Measurements from ENCODE around the gene NOTO.
"Not testable (repeated sequence)": the region's sequence is repeated elsewhere in the genome, so short reads cannot be mapped to it uniquely, and the experiment has no call there.

NOTO gene

DNA sequence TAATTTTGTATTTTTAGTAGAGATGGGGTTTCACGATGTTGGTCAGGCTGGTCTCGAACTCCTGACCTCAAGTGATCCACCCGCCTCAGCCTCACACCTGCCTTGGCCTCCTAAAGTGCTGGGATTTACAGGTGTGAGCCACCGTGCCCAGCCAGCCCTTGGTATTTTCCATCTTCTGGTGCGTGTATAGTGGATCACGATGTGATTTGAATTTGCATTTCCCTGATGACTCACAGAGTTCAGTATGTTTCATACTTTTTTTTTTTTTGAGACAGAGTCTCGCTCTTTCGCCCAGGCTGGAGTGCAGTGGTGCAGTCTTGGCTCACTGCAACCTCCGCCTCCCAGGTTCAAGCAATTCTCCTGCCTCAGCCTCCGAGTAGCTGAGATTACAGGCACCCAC, 2.1 kb upstream of the NOTO start:
- DNase-seq: not testable (repeated sequence)

- DNase-seq: no peak
Observed at GRCh38 chr2:73203055-73203681, 794 bp downstream of the NOTO start.

GRCh38 chr2:73205611-73206010, 3.2 kb downstream of the NOTO start:
- DNase-seq: peak; percentile 76

DNA sequence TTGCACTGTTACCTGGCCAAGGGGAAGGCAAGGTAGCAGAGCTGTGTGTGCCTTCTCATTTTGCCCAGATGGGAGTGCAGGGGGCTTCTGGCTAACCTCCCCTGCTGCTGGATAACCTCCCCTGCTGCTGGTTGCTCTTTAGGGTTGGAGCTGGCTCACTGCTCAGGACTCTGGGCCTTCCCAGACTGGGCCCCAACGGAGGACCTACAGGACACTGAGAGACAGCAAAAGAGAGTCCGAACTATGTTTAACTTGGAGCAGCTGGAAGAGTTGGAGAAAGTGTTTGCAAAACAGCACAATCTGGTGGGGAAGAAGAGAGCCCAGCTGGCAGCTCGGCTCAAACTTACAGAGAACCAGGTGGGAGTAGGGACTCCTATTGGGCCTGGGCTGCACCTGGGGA, 5.9 kb downstream of the NOTO start:
- no peak for DNase-seq

DNA sequence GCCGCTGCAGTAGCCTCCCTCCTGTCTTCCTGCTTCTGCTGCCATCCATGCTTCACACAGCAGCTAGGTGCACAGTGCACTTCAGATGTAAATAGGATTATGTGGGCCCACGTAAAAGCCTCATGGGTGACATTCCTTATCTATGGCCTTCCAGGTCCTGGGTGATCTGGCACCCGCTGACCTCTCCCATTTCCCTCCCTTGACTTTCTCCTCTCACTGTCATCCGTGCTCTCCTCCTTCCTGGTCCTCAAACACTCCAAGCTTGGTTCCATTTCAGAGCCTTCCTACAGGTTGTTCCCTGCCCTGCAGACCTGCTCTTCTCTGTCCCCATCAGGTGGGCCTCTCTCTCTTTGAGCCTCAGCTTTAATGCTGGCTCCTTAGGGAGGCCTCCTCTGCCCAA, 7.6 kb downstream of the NOTO start:
- DNase-seq: no peak

GRCh38 chr2:73210696-73211095, 8.3 kb downstream of the NOTO start:
- no peak for DNase-seq

DNA sequence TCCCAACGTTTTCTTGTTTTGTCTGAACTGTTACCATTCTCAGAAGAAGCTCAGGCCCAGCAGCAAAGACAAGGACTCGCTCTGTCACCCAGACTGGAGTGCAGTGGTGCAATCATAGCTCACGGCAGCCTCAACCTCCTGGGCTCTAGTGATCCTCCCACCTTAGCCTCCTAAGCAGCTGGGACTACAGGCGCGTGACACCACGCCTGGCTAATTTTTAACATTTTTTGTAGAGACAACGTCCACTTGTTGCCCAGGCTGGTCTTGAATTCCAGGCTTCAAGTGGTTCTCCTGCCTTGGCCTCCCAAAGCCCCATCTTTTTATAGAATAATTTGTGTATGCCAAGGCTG, 9.7 kb downstream of the NOTO start:
- DNase-seq: no peak

- peak; percentile 80 for DNase-seq
Observed at GRCh38 chr2:73212448-73213176, 10.2 kb downstream of the NOTO start.

DNA sequence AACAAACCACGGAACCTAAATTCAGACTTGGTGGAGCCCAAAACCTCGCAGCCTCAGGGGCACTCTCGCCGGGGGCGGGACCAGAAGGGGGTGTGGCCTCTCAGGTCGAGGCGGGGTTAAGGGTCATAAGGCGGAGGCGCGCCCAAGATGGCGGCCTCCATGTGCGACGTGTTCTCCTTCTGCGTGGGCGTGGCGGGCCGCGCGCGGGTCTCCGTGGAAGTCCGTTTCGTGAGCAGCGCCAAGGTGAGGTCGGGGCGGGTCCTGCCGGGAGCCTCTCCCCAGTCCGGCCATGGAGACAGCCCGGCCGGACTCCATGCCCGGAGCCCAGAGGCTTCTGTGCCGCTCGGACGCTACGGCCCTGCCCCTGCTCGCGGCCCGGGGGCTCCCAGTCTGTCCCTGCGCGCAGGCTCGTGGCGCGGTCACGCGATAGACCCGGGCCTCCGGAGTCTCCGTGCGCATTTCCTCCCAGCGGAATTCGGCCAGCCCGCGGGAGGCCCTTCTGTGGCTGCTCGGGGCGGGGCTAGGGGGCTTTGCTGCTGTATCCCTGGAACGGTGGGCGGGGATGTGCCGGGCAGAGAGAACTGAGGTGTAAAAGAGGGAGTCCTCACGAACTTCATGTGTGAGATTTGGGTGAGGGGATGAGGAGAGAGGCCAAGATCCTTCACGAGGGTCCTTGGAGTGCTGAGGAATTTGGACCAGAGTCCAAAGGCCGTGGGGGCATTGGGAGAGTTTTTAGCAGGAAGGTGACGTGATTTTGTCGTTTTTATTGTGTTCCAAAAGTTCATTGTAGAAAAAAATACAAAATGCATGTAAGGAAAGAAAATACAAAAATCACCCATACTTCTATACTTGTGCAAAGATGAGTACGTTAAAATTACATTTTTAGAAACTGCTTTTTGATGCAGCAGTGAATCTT, 12.0 kb downstream of the NOTO start, which contains the start of gene SMYD5:
SMYD5 (plus strand) TSS at position 126 of the 916 bp plus-strand sequence; CDS start at position 148, 22 bp downstream.
- peak; percentile 81 for DNase-seq

DNA sequence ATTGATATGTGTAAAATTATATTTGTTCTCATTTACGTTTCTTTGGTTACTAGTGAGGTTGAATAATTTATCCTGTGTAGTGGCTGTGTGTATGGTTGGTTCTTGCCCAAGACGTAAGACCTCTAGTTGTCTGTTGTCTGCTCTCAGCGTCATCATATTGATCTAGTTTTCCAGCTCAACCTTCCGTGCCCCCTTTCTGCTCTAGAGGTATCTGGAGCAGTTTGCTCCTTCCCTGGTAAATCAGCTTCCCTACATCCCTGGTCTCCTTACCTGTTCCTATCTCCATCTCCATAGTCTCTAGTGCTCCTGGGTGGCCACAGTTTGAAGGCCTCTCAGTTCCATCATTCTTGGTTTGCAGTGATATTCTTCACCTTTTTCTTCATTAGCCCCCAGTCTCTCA, 12.9 kb downstream of the NOTO start:
- DNase-seq: no peak

DNA sequence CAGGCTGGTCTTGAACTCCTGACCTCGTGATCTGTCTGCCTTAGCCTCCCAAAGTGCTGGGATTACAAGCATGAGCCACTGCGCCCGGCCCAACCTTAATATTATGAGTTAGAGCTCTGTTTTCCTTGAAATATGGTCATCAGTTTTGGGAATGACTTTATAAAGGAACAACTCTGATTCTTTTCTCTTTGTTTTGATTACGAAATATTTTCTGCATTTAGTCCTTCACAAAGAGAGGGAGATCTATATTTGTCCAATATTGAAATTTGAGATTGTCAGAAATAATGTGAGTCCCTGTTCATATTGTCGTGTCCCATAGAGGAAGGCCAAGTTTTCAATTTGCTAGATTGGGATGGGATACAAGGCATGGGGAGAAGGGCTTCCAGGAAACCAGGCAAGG, 14.8 kb downstream of the NOTO start:
- no peak for DNase-seq

DNA sequence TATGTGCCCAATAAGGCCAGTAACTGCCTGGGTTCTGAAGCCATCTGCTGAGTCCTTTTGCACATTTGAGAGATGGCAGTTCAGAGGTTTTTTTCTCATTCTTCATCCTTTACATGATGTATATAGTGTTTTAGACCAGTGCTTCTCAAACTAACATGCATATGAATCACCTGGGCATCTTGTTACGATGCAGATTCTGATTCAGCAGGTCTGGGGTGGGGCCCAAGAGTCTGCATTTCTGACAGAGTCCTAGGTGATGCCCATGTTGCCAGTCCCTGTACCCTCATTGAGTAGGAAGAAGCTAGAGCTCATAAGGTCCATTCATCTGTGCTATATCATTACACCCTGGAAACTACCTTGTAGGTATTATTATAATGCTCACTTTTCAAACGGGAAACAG, 15.5 kb downstream of the NOTO start:
- DNase-seq: no peak

DNA sequence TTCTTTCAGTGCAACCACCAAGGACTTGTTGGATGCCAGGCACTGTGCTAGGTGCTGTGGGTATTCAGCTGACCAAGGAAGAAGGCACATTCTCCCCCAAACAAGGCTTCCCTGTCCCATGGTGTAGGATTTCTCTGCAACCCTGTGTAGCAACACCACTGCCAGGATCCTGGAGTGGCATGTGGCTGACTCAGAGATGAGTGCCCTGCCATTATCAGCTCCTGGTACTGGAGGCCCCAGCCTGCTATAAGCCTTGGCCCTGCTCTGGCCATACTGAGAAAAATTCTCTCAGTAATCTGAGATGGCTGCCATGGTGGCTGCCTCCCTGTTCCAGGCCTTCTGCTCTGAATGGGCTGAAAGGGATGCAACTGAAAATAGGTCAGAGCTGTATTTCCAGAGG, 15.9 kb downstream of the NOTO start:
- no peak for DNase-seq

DNA sequence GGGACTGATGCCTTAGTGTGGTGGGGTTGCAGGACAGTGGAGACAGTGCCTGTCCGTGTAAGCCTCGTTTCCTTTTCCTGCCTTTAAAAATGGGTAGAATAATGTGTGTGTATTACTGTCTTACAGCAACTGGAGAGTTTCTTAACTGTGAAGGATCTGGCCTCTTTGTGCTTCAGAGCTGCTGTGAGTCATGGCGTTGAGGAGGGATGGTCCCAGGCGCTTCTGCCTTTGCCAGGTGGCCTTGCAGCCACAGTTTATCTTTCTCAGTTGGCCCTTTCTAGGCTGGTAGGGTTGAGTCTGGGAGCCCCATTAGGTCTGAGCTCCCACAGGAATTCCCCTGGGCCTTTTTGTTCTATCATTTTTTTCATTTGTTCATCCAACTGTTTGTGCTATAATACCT, 21.4 kb downstream of the NOTO start:
- no peak for DNase-seq

GRCh38 chr2:73225513-73226360, 23.4 kb downstream of the NOTO start:
- no peak for DNase-seq

- no peak for DNase-seq
Observed at GRCh38 chr2:73227086-73227485, 24.7 kb downstream of the NOTO start.

GRCh38 chr2:73228631-73229030, 26.3 kb downstream of the NOTO start:
- DNase-seq: no peak

DNA sequence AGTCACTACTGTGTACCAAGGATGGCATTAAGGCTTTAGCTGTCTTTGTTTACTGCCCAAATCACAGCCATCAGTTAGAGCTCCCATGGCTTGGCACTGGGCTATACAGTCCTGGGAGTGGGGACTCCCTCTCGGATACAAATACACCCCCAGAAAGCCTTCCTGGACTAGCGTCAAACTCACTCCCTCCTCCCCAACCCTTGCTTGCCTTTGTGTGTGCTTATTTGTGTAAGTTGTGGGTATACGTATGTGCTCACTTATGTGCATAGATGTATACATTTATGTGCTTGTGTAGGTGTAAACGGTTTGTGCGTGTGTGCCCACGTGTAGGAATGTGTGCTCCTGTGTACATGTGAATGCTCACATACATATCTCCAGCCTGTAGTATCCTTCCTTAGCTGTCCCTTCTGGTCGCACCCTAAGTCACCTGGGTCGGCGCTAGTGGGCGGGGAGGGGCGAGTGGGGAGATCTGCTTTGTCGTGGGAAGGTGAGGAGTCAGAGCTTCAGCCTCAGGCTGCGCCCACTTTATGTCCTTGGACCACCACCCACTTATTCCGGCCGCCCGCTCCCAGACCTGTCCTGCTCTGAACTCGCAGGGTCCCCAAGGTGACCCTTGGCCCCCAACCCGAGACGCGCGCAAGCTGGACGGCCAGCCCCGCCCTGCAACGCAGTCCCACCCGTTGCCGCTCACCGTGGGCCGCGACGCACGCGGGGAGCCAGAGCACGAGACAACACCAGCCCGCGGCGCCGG, 30.2 kb downstream of the NOTO start:
- DNase-seq: no peak

DNA sequence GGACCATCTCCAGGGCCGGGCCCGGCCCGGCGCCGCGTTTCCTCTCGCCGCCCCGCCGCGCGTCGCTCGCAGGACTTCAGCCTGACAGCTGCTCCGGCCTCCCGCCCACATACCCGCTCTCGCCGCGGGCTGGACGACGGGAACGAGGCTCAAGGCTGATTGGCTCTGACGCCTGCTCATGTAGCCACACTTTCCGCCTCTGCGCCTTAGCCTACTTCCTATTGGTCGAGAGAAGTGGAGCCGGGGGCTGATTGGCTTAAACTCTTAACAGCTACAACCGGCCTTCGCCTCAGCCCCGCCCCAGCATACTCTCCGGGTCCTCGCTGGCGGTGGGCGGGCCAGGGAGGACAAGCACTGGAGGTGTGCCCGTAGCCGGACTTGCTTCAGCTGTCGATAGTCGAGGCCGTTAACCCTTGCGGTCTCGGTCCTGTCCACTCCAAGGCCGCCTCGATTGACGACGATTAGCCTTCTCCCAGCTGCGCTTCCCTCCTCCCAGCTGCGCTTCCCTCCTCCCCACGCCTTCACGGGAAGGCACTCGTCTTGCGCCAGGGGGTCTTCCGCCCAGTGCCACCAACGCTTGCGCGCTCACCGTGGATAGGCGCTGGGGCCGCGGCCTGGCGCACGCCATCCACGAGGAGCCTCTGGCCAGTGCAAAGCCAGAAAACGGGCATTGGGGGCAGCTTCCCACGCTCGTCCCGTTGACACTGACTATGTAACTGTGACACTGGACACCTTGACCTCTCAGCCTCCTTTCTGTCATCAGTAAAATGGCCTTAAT, 31.0 kb downstream of the NOTO start, which contains the start of gene PRADC1:
PRADC1 (minus strand) TSS at position 86 of the 778 bp plus-strand sequence; CDS start at position 7, 79 bp downstream.
- peak; percentile 100 for DNase-seq

DNA sequence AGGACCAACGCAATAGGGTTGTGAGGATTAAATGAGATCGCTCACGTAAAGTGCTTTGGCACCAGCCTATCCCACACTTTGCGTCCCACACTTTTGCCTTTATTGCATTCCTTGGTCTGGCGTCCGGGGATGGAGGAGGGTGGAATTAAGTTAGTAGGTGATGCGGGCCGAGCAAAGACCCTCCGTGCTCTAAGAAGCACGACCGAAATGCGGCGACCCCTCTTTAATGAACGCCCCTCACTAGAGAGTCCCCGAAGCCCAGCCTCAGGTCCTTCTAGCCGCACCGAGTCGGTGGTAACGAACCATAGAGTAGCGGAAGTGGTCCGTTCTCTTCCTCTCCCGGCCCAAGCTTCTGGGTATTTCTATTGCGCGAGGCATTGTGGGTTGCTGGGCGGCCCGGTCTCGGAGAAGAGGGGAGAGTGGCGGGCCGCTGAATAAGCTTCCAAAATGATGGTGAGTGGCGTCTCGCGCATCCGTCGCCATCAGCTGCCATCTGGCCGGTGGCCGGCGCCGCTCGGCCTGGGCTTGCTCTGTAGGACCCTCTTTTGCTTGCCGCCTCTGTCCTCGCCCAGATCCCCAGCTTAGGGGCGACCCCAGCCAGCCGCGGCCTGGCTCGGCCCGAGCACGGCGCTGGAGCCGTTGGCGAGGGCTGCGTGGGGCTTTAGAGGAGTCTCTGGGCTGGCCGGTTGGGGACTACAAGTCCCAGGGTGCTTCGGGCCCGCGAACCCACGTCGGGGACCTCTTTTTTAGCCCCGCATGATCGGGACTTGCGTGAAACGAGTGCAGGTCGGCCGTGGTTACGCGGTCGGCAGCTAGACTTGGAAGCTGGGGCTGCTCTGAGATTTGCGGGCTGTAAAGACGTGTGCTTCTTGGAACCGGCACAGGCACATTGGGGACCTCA, 31.8 kb downstream of the NOTO start, which contains the start of gene CCT7:
CCT7 (plus strand) TSS at position 377 of the 901 bp plus-strand sequence; CDS start at position 448, 71 bp downstream.
- peak; percentile 91 for DNase-seq
